ENCODE measurements around the gene WRNIP1.

Gene WRNIP1

GRCh38 chr6:2773449-2773848 is 8.3 kb downstream of the WRNIP1 start:
- TF ChIP-seq, protein P1, sequence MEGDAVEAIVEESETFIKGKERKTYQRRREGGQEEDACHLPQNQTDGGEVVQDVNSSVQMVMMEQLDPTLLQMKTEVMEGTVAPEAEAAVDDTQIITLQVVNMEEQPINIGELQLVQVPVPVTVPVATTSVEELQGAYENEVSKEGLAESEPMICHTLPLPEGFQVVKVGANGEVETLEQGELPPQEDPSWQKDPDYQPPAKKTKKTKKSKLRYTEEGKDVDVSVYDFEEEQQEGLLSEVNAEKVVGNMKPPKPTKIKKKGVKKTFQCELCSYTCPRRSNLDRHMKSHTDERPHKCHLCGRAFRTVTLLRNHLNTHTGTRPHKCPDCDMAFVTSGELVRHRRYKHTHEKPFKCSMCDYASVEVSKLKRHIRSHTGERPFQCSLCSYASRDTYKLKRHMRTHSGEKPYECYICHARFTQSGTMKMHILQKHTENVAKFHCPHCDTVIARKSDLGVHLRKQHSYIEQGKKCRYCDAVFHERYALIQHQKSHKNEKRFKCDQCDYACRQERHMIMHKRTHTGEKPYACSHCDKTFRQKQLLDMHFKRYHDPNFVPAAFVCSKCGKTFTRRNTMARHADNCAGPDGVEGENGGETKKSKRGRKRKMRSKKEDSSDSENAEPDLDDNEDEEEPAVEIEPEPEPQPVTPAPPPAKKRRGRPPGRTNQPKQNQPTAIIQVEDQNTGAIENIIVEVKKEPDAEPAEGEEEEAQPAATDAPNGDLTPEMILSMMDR (IDR thresholded peaks at IDR 0.05): no peak
- H3K36me3 ChIP-seq: peaks cover 0 to 19% (median 7%) of the 10 kb centered on the region in 3 donors
- intact Hi-C loops (cut with DNase I; ENCODE audit: low total_unique reads): no loop called here
- no peak overlapping the region for H3K4me3 ChIP-seq
- DNase-seq: no peak
- H3K27ac ChIP-seq: peak overlapping the region in 1 of 2 donors; percentile 39
- no peaks in the 10 kb centered on the region for H3K9me3 ChIP-seq
- H3K27me3 ChIP-seq: no peaks in the 10 kb centered on the region
- peaks cover 0 to 88% (median 34%) of the 10 kb centered on the region in 4 donors for H3K4me1 ChIP-seq

GRCh38 chr6:2775003-2775402 is 9.8 kb downstream of the WRNIP1 start:
- Histone ChIP-seq H3K27ac (no peak overlapping the region), H3K27me3 (no peaks in the 10 kb centered on the region), H3K4me1 (peaks cover 0 to 72% (median 29%) of the 10 kb centered on the region in 4 donors), H3K9me3 (no peaks in the 10 kb centered on the region), H3K36me3 (peaks cover 7 to 29% (median 15%) of the 10 kb centered on the region in 3 donors), H3K4me3 (no peak overlapping the region)
- DNase-seq: no peak
- TF ChIP-seq, protein P1 (IDR thresholded peaks at IDR 0.05): no peak
- intact Hi-C loops (cut with DNase I; ENCODE audit: low total_unique reads): no loop called here

DNA sequence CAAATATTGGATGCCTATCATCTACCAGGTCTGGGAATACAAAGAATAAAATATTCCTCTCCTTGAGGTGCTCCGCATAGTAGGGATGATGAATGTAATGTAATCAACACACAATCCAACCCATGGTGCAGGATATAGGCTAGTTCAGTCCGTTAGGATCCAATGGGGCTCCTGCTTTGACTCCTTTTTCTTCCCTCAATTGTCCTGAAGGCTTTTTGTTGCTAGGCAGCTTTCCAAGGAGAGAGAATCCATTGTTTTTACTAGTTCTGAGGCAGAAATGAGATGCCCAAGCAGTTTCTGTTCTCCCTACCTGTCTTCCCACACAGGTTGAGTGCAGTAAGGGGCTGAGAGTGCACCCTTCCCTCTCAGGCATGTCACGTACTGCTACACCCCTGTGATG is 12.1 kb downstream of the WRNIP1 start:
- intact Hi-C loops (cut with DNase I; ENCODE audit: low total_unique reads): no loop called here
- peaks cover 17 to 34% (median 28%) of the 10 kb centered on the region in 3 donors for H3K36me3 ChIP-seq

GRCh38 chr6:2780102-2780737 is 15.0 kb downstream of the WRNIP1 start:
- no peaks in the 10 kb centered on the region for H3K9me3 ChIP-seq
- H3K4me1 ChIP-seq: peaks cover 0 to 42% (median 18%) of the 10 kb centered on the region in 4 donors
- H3K27me3 ChIP-seq: no peaks in the 10 kb centered on the region
- H3K4me3 ChIP-seq: no peak overlapping the region
- H3K27ac ChIP-seq: no peak overlapping the region
- TF ChIP-seq, protein P1 (IDR thresholded peaks at IDR 0.05): no peak
- DNase-seq: no peak
- H3K36me3 ChIP-seq: peaks cover 17 to 52% (median 36%) of the 10 kb centered on the region in 3 donors
- intact Hi-C loops (cut with DNase I; ENCODE audit: low total_unique reads): no loop called here

More for the DNA sequence above, 12.1 kb downstream of the WRNIP1 start:
- Histone ChIP-seq H3K9me3 (no peaks in the 10 kb centered on the region), H3K27me3 (no peaks in the 10 kb centered on the region), H3K4me1 (peaks cover 0 to 57% (median 23%) of the 10 kb centered on the region in 4 donors), H3K27ac (no peak overlapping the region), H3K4me3 (no peak overlapping the region)
- TF ChIP-seq, protein P1 (IDR thresholded peaks at IDR 0.05): no peak
- DNase-seq: no peak

DNA sequence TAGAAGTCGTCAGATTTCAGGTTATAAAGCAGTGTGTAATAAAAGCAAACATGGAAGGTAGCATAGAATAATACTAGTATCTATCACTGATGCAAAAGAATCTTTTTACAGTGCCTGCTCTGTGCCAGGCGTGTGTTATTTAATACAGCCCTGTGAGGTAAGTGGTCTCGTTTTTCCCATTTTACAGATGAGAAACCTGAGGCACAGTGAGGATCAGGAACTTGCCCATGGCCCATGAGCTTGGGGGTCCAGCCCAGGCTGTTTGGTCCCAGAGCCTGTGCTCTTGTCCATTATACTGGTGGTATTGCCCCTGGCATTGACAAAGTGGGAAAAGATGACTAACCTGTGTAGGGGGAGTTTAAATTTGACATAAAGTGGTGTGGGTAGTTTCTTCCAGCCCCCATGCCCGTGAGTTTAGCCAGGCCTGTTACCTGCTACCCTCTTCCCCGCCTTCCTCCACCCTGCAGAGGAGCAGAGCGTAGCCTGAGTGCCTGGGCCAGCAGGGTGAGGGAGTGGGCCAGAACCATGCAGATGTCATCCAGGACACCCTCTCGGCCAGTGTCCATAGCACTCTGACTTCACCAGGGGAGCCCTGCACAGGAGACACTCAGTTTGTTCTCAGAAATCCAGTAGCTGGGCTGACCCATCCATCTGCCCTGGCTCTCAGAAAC is 16.6 kb downstream of the WRNIP1 start:
- Histone ChIP-seq H3K36me3 (peaks cover 17 to 59% (median 36%) of the 10 kb centered on the region in 3 donors), H3K27me3 (no peaks in the 10 kb centered on the region), H3K4me3 (no peak overlapping the region), H3K4me1 (peaks cover 0 to 26% (median 11%) of the 10 kb centered on the region in 4 donors), H3K9me3 (no peaks in the 10 kb centered on the region), H3K27ac (no peak overlapping the region)
- no peak for DNase-seq
- TF ChIP-seq, protein P1 (IDR thresholded peaks at IDR 0.05): no peak
- intact Hi-C loops (cut with DNase I; ENCODE audit: low total_unique reads): no loop called here

Data from tibial artery (tissue), 4 donors.